Central memory CD8-positive, alpha-beta T cell (primary cell): Measurements from ENCODE around the gene PODXL2.
A peak's percentile ranks its signal among the peaks of the same experiment; 100 is the strongest.

Experiments used
- ATAC-seq: fragments of 150-1000 bp; cut with Tn5 transposase; replicated peaks from 2 replicates; pipeline ENCODE4 v1.10.0; 2022; ENCODE audit warnings: mild to moderate bottlenecking, moderate FRiP score, moderate number of reproducible peaks; ENCODE audit not compliant: poor library complexity, severe bottlenecking; ENCODE audit errors: extremely low read depth
- DNase-seq, 2 donors: peaks; one replicate each; pipeline ENCODE4 v3.0.0; 2021; ENCODE audit warnings: low spot score in 2 of 2
- H3K27ac Mint-ChIP-seq: one replicate; pipeline ENCODE4 v1.8.0; 2022; ENCODE audit warnings: low read depth, mild to moderate bottlenecking, moderate library complexity, mixed read lengths
- H3K27me3 Mint-ChIP-seq: one replicate; pipeline ENCODE4 v1.8.0; 2022; ENCODE audit warnings: mixed read lengths
- H3K36me3 Mint-ChIP-seq: one replicate; pipeline ENCODE4 v1.8.0; 2022; ENCODE audit warnings: mild to moderate bottlenecking, moderate library complexity, mixed read lengths; ENCODE audit not compliant: insufficient read depth
- H3K4me1 Mint-ChIP-seq: one replicate; pipeline ENCODE4 v1.8.0; 2022; ENCODE audit warnings: mixed read lengths
- H3K4me3 Mint-ChIP-seq: one replicate; pipeline ENCODE4 v1.8.0; 2022; ENCODE audit warnings: mild to moderate bottlenecking, moderate library complexity, mixed read lengths
- H3K9me3 Mint-ChIP-seq: one replicate; pipeline ENCODE4 v1.8.0; 2022; ENCODE audit warnings: mixed read lengths

PODXL2 gene

DNA sequence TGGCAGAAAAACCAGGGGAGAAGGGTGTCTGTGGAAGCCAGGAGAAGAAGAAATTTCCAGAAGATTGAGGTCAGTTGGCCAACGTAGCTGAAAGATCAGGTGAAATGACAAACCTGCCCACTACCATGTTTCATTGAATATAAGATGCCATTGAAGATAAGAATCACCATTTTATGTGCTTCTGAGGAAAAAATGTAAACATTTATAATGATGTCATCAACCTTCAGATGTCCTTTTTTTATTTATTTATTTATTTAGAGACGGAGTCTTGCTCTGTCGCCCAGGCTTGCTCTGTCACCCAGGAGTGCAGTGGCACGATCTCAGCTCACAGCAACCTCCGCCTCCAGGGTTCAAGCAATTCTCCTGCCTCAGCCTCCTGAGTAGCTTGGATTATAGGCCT, 4.9 kb upstream of the PODXL2 start:
- Mint-ChIP-seq H3K9me3 (no peaks in the 10 kb centered on the region), H3K4me3 (no peak overlapping the region), H3K27me3 (no peaks in the 10 kb centered on the region), H3K36me3 (peaks cover 7% of the 10 kb centered on the region), H3K27ac (no peak overlapping the region), H3K4me1 (peaks cover 29% of the 10 kb centered on the region)
- ATAC-seq, result no peak
- DNase-seq, result no peak

- Mint-ChIP-seq H3K4me1 (peaks cover 45% of the 10 kb centered on the region), H3K27me3 (peaks cover 15% of the 10 kb centered on the region), H3K27ac (peak overlapping the region; percentile 48), H3K36me3 (peaks cover 11% of the 10 kb centered on the region), H3K4me3 (peak overlapping the region; percentile 31), H3K9me3 (no peaks in the 10 kb centered on the region)
- ATAC-seq (no peak), DNase-seq (no peak)
These were observed 3.2 kb upstream of the PODXL2 start for GRCh38 chr3:127625821-127626220.

DNA sequence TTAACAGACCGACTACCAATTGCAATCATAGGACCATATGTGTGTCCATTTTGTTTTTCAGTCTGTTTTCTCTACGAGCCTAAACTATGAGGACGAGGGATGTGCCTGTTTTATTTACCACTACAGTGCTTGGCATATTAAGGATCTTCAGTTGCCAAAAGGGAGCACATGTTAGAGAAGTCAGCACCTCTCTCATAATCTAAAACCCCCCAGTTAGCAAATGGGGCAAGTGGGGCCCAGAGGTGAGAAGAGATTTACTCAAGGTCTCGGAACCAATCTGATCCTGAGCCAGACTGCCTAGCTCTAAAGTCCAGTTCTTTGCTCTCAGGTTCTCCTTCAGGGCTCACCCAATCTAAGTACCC, 578 bp upstream of the PODXL2 start:
- H3K9me3 Mint-ChIP-seq, result no peaks in the 10 kb centered on the region
- DNase-seq (no peak), ATAC-seq (no peak)
- H3K27ac Mint-ChIP-seq, result no peak overlapping the region
- peaks cover 31% of the 10 kb centered on the region for H3K27me3 Mint-ChIP-seq
- H3K4me3 Mint-ChIP-seq, result peak overlapping the region; percentile 76
- H3K4me1 Mint-ChIP-seq, result peaks cover 51% of the 10 kb centered on the region
- H3K36me3 Mint-ChIP-seq, result peaks cover 9% of the 10 kb centered on the region

DNA sequence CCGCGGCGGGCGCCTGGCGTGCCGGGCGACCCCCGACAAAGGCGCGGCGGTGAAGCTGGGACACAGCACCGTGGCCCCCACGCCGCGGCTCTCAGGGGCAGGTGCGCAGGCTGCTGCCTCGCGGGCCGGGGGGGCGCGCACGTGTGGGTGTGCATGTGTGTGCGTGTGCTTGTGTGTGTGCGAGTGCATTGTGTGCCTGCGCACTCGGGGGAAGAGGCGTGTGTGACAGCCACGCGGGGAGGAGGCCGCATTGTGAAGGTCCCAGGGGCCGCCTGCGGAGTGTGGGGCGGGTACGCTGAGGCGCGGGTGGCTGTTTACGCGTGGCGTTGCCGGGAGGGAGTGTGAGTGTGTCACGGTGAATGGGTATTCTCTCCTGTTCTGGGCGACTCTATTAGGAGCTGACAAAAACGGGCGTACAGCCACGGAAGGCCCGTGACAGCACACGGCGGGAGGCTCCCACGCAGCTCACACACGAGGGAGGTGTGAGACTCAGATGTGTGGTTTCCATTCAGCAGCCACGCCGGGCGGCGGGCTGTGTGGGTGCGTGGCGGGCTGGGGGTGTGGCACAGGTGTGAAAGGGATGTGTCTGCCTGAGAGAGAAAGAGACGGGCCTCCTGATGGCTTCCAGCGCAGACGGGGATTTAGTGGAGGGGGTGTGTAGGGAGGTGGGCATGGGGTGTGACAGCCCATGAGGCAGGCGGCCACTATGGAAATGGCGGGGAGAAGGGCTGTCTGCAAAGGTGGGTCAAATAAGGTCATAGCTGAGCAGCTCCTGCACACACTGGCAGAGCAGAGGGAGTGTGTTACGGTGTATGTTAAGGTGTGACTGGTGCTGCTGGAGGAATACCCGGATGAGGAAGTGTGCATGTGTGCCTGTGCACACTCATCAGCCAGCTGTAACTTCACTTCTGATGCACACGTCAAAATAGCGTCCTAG, 750 bp downstream of the PODXL2 start:
- no peaks in the 10 kb centered on the region for H3K9me3 Mint-ChIP-seq
- H3K4me3 Mint-ChIP-seq, result peak overlapping the region; percentile 77
- H3K36me3 Mint-ChIP-seq, result peaks cover 9% of the 10 kb centered on the region
- peaks cover 40% of the 10 kb centered on the region for H3K27me3 Mint-ChIP-seq
- DNase-seq (peak; percentile 28 to 61), ATAC-seq (peak; percentile 66)
- peaks cover 51% of the 10 kb centered on the region for H3K4me1 Mint-ChIP-seq
- peak overlapping the region; percentile 63 for H3K27ac Mint-ChIP-seq

GRCh38 chr3:127630811-127631714, 2.1 kb downstream of the PODXL2 start:
- peaks cover 47% of the 10 kb centered on the region for H3K4me1 Mint-ChIP-seq
- no peak for DNase-seq
- peaks cover 53% of the 10 kb centered on the region for H3K27me3 Mint-ChIP-seq
- H3K9me3 Mint-ChIP-seq, result no peaks in the 10 kb centered on the region
- H3K36me3 Mint-ChIP-seq, result peaks cover 8% of the 10 kb centered on the region
- no peak overlapping the region for H3K4me3 Mint-ChIP-seq
- ATAC-seq, result no peak
- no peak overlapping the region for H3K27ac Mint-ChIP-seq

DNA sequence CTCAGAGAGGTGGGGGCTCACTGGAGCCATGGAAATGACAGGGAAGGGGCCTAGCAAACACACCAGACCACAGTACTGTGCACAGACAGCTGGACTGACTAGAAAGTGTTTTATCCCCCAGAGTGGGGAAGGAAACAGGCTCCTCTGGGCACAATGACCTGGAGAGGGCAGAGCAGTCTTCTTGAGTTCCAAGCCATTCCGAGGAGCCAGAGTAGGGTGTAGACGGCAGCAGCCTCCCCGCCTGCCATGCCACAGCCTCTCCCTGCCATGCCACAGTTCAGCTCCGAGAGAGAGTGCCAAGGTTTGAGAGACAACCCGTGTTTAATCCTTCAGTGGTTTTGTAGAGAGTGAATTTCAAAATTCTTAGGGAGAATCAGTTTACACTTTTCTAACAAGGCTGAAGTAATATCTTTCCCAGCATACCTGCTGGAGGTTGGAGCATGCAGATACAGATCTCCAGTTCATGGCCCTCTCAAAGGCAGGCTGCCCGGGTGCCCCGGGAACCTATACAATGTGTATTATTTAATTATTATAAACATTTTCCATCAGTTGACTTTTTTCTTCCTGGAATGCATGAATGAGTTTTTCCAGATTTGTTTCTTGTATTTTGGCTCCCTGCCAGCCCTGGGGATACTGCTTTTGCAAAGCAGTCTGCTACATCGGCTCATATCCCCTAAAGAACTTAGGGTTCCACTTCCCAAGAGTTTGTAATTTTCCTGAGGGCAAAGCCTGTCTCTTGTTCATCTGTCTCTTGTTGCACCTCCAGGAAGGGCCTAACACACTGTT, 3.2 kb downstream of the PODXL2 start:
- peaks cover 6% of the 10 kb centered on the region for H3K36me3 Mint-ChIP-seq
- DNase-seq (no peak), ATAC-seq (no peak)
- H3K4me3 Mint-ChIP-seq, result no peak overlapping the region
- H3K9me3 Mint-ChIP-seq, result no peaks in the 10 kb centered on the region
- no peak overlapping the region for H3K27ac Mint-ChIP-seq
- H3K27me3 Mint-ChIP-seq, result peaks cover 55% of the 10 kb centered on the region
- peaks cover 36% of the 10 kb centered on the region for H3K4me1 Mint-ChIP-seq

DNA sequence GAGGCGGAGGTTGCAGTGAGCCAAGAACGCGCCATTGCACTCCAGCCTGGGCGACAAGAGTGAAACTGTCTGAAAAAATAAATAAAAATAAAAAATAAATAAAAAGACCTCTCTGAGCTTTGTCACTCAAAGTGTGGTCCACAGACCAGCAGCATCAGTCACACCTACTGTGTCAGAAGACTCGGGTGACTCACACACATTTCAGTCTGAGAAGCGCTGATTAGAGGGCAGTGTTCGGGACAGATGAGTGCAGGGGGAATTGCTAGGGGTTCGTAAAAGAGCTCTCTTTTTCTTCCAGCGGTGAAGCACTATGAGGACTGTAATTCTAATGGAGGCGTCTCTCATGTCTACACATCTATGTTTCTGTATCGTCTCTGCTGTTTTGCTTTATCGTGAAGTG, 5.7 kb downstream of the PODXL2 start:
- peaks cover 52% of the 10 kb centered on the region for H3K27me3 Mint-ChIP-seq
- H3K4me1 Mint-ChIP-seq, result peaks cover 27% of the 10 kb centered on the region
- H3K27ac Mint-ChIP-seq, result no peak overlapping the region
- DNase-seq, result no peak
- H3K9me3 Mint-ChIP-seq, result no peaks in the 10 kb centered on the region
- peaks cover 4% of the 10 kb centered on the region for H3K36me3 Mint-ChIP-seq
- ATAC-seq, result no peak
- no peak overlapping the region for H3K4me3 Mint-ChIP-seq

GRCh38 chr3:127637546-127637945, 8.6 kb downstream of the PODXL2 start:
- ATAC-seq (peak; percentile 78), DNase-seq (no peak)
- H3K36me3 Mint-ChIP-seq, result no peaks in the 10 kb centered on the region
- H3K27me3 Mint-ChIP-seq, result peaks cover 27% of the 10 kb centered on the region
- H3K27ac Mint-ChIP-seq, result no peak overlapping the region
- H3K4me3 Mint-ChIP-seq, result no peak overlapping the region
- peaks cover 10% of the 10 kb centered on the region for H3K4me1 Mint-ChIP-seq
- H3K9me3 Mint-ChIP-seq, result no peaks in the 10 kb centered on the region

DNA sequence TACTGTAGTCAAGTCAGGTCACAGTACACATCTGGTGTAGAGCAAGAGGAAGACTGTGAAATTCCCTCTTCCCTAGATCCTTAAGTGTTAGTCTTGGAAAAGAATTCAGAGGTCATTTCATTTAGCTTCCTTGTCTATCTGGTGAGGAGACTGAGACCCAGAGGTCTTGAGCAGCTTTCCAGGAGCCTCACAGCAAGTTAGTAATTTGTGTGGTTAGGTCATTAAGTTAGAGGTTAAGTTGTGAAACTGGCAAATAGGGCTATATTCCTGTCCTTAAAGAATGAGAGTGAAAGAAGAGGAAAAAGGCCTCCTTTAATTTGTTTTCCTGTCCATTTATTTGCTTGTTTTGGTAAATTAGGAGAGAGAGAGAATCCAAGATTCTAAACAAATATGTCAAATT, 9.0 kb downstream of the PODXL2 start:
- no peaks in the 10 kb centered on the region for H3K9me3 Mint-ChIP-seq
- H3K27ac Mint-ChIP-seq, result no peak overlapping the region
- no peaks in the 10 kb centered on the region for H3K36me3 Mint-ChIP-seq
- peaks cover 10% of the 10 kb centered on the region for H3K4me1 Mint-ChIP-seq
- ATAC-seq (no peak), DNase-seq (no peak)
- H3K4me3 Mint-ChIP-seq, result no peak overlapping the region
- H3K27me3 Mint-ChIP-seq, result peaks cover 27% of the 10 kb centered on the region

DNA sequence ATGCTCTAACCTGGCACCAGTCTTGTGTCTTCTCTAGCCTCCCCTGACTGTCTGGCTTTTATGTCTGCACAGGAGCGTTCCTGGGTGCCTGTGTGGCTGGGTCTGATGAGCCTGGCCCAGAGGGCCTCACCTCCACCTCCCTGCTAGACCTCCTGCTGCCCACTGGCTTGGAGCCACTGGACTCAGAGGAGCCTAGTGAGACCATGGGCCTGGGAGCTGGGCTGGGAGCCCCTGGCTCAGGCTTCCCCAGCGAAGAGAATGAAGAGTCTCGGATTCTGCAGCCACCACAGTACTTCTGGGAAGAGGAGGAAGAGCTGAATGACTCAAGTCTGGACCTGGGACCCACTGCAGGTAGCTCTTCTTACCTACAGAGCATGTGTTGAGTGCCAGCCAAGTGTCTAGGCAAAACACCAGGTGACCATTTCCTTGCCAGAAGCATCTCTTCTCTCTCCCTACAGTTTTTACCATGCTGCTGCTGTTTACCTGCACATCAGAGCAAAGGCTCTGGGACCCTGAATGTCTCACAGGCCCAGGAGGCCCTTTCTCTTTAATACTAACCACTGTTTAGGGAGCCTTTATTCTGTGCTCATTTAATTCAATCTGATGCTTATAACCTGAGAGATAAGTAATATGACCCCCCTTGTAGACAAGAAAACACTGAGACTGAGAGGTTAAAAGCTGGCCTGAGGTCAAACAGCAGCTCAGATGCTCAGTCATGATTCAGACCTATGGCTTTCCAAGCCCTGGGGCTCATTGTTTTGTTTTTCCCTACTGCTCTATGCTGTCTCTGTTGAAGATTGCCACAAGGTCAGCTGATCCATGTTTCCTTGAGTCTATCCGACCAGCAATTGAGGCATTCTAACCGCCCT, 10.4 kb downstream of the PODXL2 start:
- H3K4me3 Mint-ChIP-seq, result no peak overlapping the region
- DNase-seq, result no peak
- no peak for ATAC-seq
- no peak overlapping the region for H3K27ac Mint-ChIP-seq
- peaks cover 10% of the 10 kb centered on the region for H3K4me1 Mint-ChIP-seq
- no peaks in the 10 kb centered on the region for H3K36me3 Mint-ChIP-seq
- no peaks in the 10 kb centered on the region for H3K9me3 Mint-ChIP-seq
- H3K27me3 Mint-ChIP-seq, result peaks cover 16% of the 10 kb centered on the region

GRCh38 chr3:127640042-127640355, 11.0 kb downstream of the PODXL2 start:
- Mint-ChIP-seq H3K9me3 (no peaks in the 10 kb centered on the region), H3K27me3 (peaks cover 13% of the 10 kb centered on the region), H3K4me3 (no peak overlapping the region), H3K27ac (no peak overlapping the region), H3K36me3 (no peaks in the 10 kb centered on the region), H3K4me1 (peaks cover 10% of the 10 kb centered on the region)
- no peak for ATAC-seq
- no peak for DNase-seq
